ENCODE data around the gene TNNT3. TPM values are rescaled to one million over a fixed set of nuclear protein-coding genes. Genes with fewer than 3 reads are reported as not detected.

Gene TNNT3
- total RNA-seq, 1 experiment from 2014 or later = 0.71 TPM

- ChIA-PET CTCF (no interaction called here), RAD21 (ENCODE audit: low non-redundant PET in 1 of 2, low total read pairs in 2 of 2, uncharacterized antibody in 2 of 2, unreplicated experiment in 2 of 2) (no interaction called here), POLR2A (no interaction called here)
- ATAC-seq (no peak), DNase-seq (ENCODE audit: low read depth, low spot score) (no peak)
- Histone ChIP-seq H3K27me3 (ENCODE audit: insufficient read depth, low read length) (peaks cover 21% of the 10 kb centered on the region), H3K9me3 (ENCODE audit: control insufficient read depth in 1 of 2, insufficient read depth in 1 of 2, low read depth in 1 of 2, low read length in 2 of 2) (no peaks in the 10 kb centered on the region), H2AFZ (ENCODE audit: low read depth, low read length, poor library complexity, severe bottlenecking) (no peak overlapping the region), H3K9me2 (ENCODE audit: insufficient read depth) (no peaks in the 10 kb centered on the region), H4K20me1 (ENCODE audit: insufficient read depth) (no peaks in the 10 kb centered on the region), H3K27ac (ENCODE audit: low read depth, low read length) (no peak overlapping the region), H3K79me2 (ENCODE audit: insufficient read depth, low read length) (no peaks in the 10 kb centered on the region), H3K9ac (ENCODE audit: low read length) (no peak overlapping the region), H3K4me1 (ENCODE audit: control insufficient read depth in 1 of 2, insufficient read depth in 2 of 2, low read length in 2 of 2) (no peaks in the 10 kb centered on the region), H3K4me2 (ENCODE audit: low read length) (no peak overlapping the region), H3K36me3 (ENCODE audit: control insufficient read depth in 1 of 2, insufficient read depth in 2 of 2, low read length in 2 of 2) (no peaks in the 10 kb centered on the region), H3K4me3 (replicated peaks in 1 of 2; ENCODE audit: low read depth in 1 of 2, low read length in 2 of 2) (no peak overlapping the region)
- intact Hi-C loops (cut with micrococcal nuclease) = loop anchor here (10.0 kb wide), 1 partner anchor 45 kb away; the partner anchor contains the start of gene MRPL23
- TF ChIP-seq POLR2AphosphoS5 (IDR thresholded peaks at IDR 0.05; ENCODE audit: low read depth, low read length) (no peak), ZNF274 (IDR thresholded peaks at IDR 0.05; ENCODE audit: low read depth, low read length) (no peak), YY1 (IDR thresholded peaks at IDR 0.05; ENCODE audit: extremely low read depth, insufficient replicate concordance, low read depth, low read length) (no peak), EZH2phosphoT487 (IDR thresholded peaks at IDR 0.05; ENCODE audit: borderline replicate concordance) (no peak), JUND (IDR thresholded peaks at IDR 0.05) (no peak), SIN3A (IDR thresholded peaks at IDR 0.05; ENCODE audit: low read depth) (no peak), POLR2A (IDR thresholded peaks at IDR 0.05; ENCODE audit: borderline replicate concordance, extremely low read depth, insufficient read depth, insufficient read length) (no peak), FOSL1 (IDR thresholded peaks at IDR 0.05; ENCODE audit: low read depth) (no peak), CBX3 (IDR thresholded peaks at IDR 0.05; ENCODE audit: low read depth) (no peak)
- TF ChIP-seq, protein P1, sequence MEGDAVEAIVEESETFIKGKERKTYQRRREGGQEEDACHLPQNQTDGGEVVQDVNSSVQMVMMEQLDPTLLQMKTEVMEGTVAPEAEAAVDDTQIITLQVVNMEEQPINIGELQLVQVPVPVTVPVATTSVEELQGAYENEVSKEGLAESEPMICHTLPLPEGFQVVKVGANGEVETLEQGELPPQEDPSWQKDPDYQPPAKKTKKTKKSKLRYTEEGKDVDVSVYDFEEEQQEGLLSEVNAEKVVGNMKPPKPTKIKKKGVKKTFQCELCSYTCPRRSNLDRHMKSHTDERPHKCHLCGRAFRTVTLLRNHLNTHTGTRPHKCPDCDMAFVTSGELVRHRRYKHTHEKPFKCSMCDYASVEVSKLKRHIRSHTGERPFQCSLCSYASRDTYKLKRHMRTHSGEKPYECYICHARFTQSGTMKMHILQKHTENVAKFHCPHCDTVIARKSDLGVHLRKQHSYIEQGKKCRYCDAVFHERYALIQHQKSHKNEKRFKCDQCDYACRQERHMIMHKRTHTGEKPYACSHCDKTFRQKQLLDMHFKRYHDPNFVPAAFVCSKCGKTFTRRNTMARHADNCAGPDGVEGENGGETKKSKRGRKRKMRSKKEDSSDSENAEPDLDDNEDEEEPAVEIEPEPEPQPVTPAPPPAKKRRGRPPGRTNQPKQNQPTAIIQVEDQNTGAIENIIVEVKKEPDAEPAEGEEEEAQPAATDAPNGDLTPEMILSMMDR (IDR thresholded peaks at IDR 0.05 in 2 of 3, conservative IDR thresholded peaks at IDR 0.05 in 1 of 3; ENCODE audit: borderline replicate concordance in 1 of 3, insufficient read depth in 1 of 3, low read depth in 2 of 3, low read length in 2 of 3) = no peak
- TF ChIP-seq, protein P2, sequence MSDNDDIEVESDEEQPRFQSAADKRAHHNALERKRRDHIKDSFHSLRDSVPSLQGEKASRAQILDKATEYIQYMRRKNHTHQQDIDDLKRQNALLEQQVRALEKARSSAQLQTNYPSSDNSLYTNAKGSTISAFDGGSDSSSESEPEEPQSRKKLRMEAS (IDR thresholded peaks at IDR 0.05) = no peak
- TF ChIP-seq, protein P3, sequence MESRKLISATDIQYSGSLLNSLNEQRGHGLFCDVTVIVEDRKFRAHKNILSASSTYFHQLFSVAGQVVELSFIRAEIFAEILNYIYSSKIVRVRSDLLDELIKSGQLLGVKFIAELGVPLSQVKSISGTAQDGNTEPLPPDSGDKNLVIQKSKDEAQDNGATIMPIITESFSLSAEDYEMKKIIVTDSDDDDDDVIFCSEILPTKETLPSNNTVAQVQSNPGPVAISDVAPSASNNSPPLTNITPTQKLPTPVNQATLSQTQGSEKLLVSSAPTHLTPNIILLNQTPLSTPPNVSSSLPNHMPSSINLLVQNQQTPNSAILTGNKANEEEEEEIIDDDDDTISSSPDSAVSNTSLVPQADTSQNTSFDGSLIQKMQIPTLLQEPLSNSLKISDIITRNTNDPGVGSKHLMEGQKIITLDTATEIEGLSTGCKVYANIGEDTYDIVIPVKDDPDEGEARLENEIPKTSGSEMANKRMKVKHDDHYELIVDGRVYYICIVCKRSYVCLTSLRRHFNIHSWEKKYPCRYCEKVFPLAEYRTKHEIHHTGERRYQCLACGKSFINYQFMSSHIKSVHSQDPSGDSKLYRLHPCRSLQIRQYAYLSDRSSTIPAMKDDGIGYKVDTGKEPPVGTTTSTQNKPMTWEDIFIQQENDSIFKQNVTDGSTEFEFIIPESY (IDR thresholded peaks at IDR 0.05; ENCODE audit: extremely low read depth, insufficient replicate concordance, low read length) = no peak
- BruUV-seq (replicated peaks) = no TSS peak
Measured at GRCh38 chr11:1899686-1900085, 19.8 kb upstream of the TNNT3 start.
